Jurkat, Clone E6-1 (cell line): ENCODE results near the gene SLC34A3.
A peak's percentile ranks its signal among the peaks of the same experiment; 100 is the strongest.

Experiments used
- DNase-seq: peaks from one replicate; pipeline ENCODE4 v3.0.0-alpha.2; 2011; ENCODE audit warnings: low read depth, low spot score
- H3K4me3 ChIP-seq: 2 replicates; pipeline ENCODE4 v1.5.1; 2011; ENCODE audit warnings: mild to moderate bottlenecking, low read length, control low read depth, moderate library complexity

Gene SLC34A3

DNA sequence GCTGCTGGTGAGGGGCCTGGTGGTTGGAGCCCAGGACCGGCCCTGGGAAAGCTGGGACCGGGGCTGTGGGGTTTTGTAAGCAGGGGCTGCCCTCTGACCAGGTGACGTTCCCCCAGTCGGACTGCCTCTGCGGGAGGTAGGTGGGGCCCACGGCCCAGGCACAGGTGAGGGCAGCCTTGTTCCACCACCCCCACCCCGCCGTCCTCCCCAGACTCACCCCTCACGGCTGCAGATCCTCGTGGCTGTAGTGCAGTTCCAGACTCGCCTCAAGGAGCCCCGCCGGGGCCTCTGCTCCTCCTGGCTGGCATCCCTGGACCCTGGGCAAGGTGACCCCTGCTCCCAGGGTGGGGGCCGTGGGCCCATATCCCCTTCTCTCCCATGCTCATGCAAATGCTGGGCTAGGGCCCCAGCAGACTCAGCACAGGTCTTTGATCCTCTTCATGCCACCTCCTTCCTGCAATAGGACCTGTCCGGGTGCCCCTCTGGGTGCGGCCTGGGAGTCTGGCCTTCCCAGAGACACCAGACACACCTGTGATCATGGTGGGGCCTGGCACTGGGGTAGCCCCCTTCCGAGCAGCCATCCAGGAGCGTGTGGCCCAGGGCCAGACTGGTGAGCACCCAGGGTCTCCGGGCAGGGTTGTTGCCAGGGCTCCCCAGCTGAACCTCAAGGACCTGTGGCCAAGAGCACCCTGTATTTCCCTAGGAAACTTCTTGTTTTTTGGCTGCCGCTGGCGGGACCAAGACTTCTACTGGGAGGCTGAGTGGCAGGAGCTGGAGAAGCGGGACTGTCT, 15.3 kb upstream of the SLC34A3 start:
- no peak overlapping the region for H3K4me3 ChIP-seq
- DNase-seq, result no peak

DNA sequence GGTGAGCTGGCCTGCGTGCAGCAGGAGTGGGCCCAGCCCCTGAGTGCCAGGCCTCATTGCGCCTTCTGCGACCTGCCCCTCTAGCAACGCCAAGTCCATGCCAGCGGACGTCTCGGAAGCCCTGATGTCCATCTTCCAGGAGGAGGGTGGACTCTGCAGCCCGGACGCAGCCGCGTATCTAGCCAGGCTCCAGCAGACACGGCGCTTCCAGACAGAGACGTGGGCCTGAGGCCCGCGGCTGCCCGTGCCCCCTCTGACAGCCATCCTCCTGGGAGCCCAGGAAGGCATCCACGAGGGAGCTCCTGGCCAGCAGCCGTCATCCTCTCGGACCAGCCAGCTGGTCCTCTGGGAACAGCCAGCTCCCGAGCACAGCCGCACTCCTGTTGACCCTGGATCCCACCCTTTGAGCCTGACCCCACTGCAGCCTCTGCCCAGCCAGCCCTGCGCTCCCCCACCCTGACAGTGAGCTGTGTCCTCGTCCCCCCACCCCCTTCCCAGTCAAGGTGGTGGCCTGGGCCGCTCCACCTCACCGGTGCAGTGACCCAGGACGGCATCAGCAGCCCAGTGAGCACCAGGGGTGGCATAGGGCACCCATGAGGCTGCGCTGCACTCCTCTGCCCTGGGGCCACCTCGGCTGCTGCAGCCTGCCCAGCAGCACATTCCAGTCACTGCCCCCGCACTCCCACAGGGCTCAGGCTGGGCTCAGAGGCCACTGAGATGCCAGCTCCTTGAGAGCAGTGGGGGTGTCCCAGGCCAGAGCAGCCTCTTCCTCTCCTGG, 14.3 kb upstream of the SLC34A3 start:
- H3K4me3 ChIP-seq, result no peak overlapping the region
- no peak for DNase-seq

DNA sequence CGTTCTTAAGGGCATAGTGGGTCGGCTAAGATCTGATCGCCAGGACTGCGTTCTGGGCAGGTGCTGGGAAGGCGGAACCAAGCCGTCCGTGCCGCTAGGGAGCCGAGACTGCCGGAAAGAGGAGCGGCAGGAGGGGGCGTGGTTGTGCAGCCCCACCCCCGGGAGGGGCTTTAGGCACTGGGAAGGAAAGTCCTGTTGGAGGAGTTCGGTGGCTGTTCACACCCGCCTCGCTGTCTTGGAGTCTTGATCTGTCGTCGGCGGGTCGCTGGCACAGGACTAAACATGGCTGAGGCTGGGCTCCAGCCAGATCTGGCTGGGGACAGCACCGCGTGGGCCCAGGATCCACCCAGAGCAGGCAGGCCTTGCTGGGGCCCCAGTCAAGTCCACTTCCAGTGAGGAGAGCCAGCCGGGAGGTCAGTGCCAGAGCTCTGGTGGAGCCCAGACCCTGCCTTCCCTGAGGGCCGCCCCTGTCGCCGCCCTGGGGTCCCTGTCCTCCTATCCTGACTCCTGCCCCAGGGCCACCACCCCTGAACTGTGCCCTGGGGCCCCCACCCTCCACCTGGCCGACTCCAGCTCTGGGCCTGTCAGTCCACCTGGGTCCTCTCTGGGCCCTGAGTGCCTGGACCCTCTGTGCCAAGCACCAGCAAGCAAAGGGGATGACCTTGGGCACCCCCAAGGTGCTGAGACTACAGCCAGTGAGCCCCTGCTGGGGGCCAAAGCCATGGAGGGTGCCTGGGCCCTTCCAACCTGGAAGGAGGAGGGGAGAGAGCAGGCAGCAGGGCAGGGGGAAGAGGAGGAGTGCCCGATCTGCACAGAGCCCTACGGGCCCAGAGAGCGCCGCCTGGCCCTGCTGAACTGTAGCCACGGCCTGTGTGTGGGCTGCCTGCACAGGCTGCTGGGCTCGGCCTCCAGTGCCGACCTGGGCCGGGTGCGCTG, 13.2 kb upstream of the SLC34A3 start:
- no peak overlapping the region for H3K4me3 ChIP-seq
- no peak for DNase-seq

DNA sequence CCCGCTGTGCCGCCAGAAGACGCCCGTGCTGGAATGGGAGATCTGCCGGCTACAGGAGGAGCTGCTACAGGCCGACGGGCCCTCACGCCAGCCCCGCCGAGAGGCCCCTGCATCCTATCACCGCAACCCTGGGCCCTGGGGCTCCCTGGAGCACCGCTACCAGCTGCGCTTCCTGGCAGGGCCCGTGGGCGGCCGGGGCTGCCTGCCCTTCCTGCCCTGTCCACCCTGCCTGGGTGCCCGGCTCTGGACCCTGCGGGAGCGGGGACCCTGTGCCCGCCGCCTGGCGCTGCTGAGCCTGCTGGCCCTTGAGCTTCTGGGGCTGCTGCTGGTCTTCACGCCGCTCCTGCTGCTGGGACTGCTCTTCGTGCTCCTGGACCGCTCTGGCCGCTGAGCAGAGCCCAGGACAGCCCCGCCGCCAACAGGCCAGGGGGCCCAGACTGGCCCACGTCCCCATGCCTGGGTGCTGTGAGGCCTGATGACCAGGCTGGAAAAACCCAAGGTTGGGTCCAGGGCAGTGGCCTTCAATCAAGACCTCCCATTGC, 12.4 kb upstream of the SLC34A3 start:
- DNase-seq, result no peak
- no peak overlapping the region for H3K4me3 ChIP-seq

DNA sequence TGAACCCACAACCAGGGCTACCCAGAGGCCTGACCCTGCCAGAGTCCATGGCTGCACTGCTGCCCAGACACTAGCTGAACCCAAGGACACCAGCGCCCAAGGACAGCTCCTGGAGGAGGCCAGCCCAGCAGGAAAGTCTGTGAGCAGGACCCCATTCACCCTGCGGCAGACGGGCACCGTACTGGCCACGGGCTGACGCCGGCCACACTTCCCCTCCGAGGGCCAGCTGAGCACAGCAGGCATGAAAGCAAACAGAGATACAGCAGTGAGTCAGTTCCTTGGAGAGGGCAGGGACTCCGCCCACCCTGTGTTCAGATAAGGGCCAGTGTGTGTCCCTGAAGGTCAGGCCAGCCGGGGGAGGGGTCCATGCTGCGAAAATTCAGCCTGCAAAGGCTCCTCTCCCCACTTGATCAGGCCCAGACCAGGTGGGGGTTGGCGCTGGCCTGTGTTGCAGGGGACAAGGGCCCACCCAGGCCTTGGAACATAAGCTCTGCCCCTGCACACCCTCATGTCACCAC, 11.9 kb upstream of the SLC34A3 start:
- no peak overlapping the region for H3K4me3 ChIP-seq
- DNase-seq, result no peak

DNA sequence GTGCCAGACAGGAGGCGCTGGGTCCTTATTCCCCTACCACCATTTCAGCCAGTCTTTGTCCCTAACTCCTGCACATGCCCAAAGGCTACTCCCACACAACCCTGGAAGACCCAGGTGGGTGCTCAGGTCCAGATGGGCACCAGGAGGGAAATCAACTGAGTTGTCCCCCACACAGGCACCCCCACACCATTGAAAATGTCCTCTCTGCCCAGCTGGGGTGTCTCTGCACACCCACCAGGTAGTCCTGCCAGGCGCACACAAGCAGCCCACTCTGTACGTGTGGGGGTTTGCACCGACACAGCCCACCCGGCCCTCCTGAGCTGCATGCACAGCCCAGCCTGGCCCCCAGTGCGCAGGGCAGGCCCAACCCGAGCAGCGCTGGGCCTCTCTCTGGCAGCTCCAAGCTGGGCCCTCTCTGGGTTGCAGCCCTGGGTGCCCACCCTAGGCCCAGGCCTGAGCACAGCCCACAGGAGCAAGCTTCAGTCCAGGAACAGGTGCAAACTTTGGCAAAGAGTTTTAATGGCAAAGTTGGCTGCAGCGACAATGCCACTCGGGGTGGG, 10.9 kb upstream of the SLC34A3 start:
- DNase-seq, result no peak
- H3K4me3 ChIP-seq, result no peak overlapping the region

DNA sequence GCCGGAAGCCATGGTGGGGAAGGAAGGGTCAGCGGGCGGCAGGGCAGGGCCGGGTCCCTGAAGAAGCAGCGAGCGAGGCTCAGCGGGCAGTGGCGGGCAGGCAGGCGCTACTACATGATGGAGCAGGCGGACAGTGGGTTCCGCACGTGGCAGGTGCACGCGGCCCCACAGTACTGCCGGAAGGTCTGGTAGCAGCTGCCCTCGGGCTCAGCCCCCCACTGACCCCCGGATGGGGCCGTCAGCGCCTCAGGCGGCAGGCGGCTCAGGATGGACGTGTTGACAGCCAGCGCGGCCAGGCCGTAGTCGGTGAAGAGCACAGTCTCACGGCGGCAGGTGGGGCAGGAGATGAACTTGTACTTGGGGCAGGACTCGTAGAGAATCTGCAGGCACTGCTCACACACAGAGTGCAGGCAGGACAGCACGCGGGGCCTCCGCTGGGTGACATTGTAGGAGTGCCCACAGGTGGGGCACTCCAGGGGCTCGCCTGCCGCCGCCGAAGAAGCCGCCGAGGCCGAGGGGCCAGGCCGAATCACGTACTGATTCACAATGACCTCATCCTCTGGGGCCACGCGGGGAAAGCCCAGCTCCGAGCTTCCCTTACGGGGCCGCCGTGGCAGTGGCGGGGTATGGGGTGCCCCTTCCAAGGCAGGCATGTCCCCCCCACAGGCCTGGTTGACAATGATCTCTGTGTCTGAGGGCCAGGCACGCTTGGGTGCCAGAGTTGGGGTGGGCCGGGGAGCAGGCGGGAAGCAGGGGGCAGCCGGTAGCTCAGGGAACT, 10.2 kb upstream of the SLC34A3 start:
- no peak for DNase-seq
- H3K4me3 ChIP-seq, result no peak overlapping the region

DNA sequence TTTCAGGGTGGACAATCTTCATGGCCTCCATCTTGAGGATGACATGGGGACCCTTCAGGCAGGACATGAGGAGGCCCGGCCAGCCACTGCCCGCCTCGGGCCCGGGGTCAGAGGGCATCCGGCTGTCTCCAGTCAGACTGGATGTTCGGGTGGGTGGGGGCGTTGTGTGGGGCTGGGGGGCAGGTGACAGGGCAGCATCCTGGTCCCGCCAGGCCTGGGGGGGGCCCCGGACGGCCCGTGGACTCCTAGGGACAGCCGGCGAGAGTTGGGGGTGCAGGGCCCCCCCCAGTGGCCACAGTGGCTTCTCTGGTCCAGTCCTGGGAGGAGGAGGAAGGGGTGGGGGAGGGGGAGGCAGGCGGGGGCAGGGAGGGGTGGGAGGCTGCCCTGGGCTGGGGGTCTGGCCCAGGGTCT, 9.6 kb upstream of the SLC34A3 start:
- no peak for DNase-seq
- H3K4me3 ChIP-seq, result no peak overlapping the region; the same call in 1 of the 2 replicates

DNA sequence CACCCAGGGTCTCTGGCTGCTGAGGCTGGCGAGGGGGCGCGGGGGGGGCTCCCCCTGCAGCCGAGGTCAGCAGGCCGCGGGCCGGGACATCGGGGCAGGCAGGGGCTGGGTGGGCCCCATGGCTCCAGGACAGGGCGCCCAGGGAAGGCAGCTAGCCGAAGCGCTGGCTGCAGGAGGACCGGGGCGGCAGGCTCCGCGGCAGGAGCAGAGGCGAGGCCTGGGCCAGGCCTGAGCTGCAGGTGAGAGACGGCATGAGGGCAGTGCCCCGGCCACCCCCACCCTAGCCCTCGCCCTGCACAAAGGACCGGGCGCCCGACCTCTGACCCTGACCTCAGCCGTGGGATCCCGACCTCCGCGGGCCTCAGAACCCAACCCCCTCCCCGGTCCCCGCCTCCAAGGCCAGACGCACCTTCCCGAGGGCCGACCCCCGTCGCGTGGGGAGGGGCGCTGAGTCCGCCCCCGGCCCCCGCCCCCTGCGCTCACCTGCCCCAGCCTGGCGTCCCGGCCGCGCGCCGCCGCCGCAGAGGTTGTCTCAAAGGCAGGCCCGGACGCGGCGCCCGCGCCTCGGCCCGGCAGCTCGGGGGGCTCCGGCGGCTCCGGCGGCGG, 9.1 kb upstream of the SLC34A3 start:
- H3K4me3 ChIP-seq, result peak overlapping the region; percentile 40
- DNase-seq, result no peak

DNA sequence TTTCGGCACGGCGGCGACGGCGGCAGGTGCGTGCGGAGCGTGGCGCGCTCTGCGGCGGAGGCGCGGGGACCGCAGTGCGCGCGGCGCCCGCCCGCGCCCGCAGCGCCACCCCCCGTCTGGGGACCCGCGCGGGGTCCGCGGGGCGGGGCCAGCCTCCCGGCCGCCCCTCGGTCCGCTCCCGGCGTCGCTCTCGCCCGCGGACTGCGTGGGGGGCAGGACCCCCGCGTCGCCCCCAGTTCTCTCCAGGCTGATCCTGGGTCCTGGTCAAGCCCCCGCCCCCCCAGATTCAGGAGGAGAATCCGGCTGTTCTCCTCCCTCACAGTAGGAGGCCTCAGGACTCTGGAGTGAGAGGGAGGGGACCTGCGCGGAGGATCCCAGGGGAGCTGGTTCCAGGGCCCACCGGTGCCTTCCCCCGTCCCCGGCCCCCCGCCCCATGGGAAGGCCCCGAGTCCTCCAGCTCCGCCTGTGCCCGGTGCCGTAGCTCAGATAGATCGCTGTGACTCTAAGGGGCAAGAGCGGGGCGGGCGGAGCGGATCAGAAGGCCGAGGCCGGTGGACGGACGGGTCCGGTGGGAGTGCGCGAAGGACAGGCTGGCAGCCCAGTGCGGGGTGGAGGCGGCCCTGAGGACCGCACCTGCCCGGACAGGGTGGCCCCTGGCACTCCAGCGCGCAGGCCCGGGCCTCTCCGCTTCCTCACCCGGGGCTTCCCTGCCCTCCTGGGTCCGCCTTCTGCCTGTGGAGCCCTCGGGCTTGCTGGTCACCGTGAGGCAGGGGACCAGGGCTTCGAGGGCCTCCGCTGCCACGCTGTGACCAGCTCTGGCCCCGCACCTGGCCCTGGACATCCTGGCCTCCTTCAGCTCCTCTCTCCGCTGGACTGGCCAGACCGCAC, 8.3 kb upstream of the SLC34A3 start, which contains the start of gene RNF208:
RNF208 (minus strand) TSS at position 51 of the 888 bp plus-strand sequence. CDS start 1,028 bp downstream, outside the sequence.
- no peak for DNase-seq
- peak within 1 kb of the TSS; percentile 81 for H3K4me3 ChIP-seq

DNA sequence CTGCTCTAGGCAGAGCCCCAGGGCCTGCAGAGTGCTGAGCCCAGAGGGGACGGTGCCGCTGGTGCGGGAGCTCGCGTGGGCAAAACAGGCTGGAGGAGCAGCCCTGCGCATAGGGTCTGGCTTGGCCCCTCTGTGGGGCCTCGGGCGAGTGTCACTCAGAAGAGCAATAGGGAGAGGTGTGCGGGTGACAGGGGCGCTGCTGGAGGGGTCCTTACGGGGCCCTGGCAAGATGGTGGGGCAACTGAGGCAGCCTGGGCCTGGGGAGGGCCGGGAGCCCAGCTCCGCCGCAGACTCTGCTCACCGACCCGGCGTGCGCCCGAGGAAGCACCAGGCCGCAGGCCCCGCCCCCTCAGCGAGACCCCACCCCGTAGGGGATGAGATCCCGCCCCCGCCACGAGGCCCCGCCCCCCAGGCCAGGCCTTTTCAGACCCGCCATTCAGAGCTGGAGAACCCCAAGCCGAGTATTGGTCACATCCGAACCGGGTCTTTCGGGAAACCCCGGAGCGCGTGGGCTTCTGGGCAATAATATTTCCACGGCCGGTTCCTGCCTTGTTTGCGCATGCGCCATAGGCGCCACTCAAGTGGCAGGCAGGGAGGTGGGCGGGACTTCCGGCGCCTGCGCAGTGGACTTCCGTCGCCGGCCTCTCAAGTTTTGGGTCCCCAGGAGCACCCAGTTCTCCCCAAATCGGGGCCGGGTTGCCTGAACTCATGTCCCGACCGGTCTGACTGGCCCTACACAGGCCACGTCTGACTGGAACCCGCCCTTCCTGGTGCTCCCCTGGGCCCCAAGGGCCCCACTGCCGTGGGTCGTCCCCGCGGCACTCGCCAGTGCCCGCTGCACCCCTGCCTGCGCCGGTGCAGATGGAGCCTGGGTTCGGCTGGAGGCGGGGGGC, 7.4 kb upstream of the SLC34A3 start:
- peak; percentile 97 for DNase-seq
- peak overlapping the region; percentile 81 for H3K4me3 ChIP-seq

DNA sequence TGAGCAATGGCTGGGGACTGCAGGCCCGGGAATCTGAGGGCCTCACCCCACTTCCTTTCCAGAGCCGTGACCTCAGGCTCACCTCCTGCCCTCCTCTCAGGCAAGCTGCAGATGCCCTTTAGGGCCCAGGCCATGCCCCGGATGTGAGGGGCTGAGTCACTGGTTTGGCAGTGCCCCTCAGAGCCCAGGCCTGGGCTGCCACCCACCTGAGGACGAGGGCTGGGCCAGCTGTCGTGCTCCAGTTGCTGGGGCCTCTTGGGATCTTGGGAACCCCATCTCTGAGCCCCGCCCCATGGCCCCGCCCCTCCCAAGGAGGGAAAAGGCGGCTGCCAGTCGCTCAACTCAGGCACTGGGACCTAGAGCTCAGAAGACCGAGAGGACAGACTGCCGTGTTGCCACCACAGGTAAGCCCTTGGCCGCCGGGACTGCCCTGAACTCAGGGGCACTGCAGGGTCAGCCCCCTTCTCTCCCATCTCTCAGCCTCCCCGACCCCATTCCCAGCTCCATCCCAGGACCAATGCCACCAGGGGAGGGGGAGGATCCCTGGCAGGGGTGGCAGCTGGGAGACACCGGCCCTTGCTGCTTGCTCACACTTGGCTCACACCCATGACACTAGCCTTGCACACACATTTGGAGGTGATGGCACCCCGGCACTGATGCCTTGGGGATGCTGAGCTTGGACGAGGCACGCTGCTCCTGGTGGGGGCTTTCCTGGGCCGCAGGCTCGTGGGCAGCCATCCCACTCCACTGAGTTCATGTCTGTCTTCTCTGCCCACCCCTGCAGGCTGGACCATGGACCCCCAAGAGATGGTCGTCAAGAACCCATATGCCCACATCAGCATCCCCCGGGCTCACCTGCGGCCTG, 5.6 kb upstream of the SLC34A3 start, which contains the start of gene CYSRT1:
CYSRT1 (plus strand) TSS at position 345 of the 865 bp plus-strand sequence; CDS start at position 793, 448 bp downstream.
- DNase-seq, result no peak
- H3K4me3 ChIP-seq, result peak within 1 kb of the TSS; percentile 81

DNA sequence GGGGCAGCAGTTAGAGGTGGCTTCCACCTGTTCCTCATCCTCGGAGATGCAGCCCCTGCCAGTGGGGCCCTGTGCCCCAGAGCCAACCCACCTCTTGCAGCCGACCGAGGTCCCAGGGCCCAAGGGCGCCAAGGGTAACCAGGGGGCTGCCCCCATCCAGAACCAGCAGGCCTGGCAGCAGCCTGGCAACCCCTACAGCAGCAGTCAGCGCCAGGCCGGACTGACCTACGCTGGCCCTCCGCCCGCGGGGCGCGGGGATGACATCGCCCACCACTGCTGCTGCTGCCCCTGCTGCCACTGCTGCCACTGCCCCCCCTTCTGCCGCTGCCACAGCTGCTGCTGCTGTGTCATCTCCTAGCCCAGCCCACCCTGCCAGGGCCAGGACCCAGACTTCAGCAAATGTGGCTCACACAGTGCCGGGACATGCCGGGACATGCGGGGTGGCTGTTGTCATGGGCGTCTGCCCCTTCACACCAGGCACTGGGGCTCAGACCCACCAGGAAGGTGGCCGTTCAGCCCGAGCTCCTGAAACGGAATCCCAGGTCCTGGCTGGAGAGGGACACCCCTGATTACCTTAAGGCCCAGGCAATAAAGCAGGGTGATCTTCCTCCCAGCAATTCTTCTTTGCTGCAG, 4.9 kb upstream of the SLC34A3 start:
- DNase-seq, result no peak
- no peak overlapping the region for H3K4me3 ChIP-seq
